Gastroesophageal sphincter (tissue), 4 donors: ENCODE measurements around the gene DIP2C. TPM values are rescaled to one million over a fixed set of nuclear protein-coding genes. Genes with fewer than 3 reads are reported as not detected.

Experiments
- ATAC-seq: fragments of 150-250 bp; one replicate; pipeline ENCODE4 v1.9.1; 2016; ENCODE audit warnings: mild to moderate bottlenecking, moderate library complexity
- H3K27ac ChIP-seq, 4 donors: fragments of 200-600 bp; sonication (generic) in 3 of 4; 1 replicate in 3 of 4; 2 replicates in 1 of 4; pipeline ENCODE4 v1.5.1; 2016 to 2019
- H3K27me3 ChIP-seq: fragments of 200-600 bp; sonication (generic); one replicate; pipeline ENCODE4 v1.5.1; 2019
- H3K36me3 ChIP-seq, 2 donors: fragments of 200-600 bp; sonication (generic); one replicate each; pipeline ENCODE4 v1.5.1; 2019; ENCODE audit warnings: control low read depth in 1 of 2
- H3K4me1 ChIP-seq, 3 donors: fragments of 200-600 bp; sonication (generic); 1 replicate in 2 of 3; 2 replicates in 1 of 3; pipeline ENCODE4 v1.5.1; 2016 to 2019; ENCODE audit warnings: control low read depth in 2 of 3
- H3K4me3 ChIP-seq, 2 donors: fragments of 200-600 bp; sonication (generic); one replicate each; pipeline ENCODE4 v1.5.1; 2019; ENCODE audit warnings: mild to moderate bottlenecking in 1 of 2, moderate library complexity in 1 of 2
- H3K9me3 ChIP-seq, 3 donors: fragments of 200-600 bp; sonication (generic); one replicate each; pipeline ENCODE4 v1.5.1; 2017 to 2019; ENCODE audit warnings: control low read depth in 2 of 3
- EP300 ChIP-seq: sonication (generic); formaldehyde crosslinking; IDR thresholded peaks from one replicate; pipeline ENCODE4 v1.6.1; 2017; ENCODE audit warnings: antibody characterized with exemption, mild to moderate bottlenecking
- POLR2A ChIP-seq, 2 donors: fragments of 450-650 bp; IDR thresholded peaks; one replicate each; pipeline ENCODE4 v1.6.1; 2017; ENCODE audit warnings: antibody characterized with exemption in 2 of 2, mild to moderate bottlenecking in 2 of 2, moderate library complexity in 1 of 2
- POLR2AphosphoS5 ChIP-seq: sonication (generic); formaldehyde crosslinking; IDR thresholded peaks from one replicate; pipeline ENCODE4 v1.6.1; 2017; ENCODE audit warnings: antibody characterized with exemption
- WGBS, 2 donors: methylation state at CpG; one replicate each; pipeline ENCODE4 v1.1.5; 2018; ENCODE audit warnings: low coverage in 1 of 2; 5-methylcytosine and 5-hydroxymethylcytosine counted together
- total RNA-seq, 4 donors: library from RNA; depleted of rRNA; stranded (reverse); fragments of >200 nt; gene quantifications; one replicate each; pipeline ENCODE4 v1.1.0, GENCODE V29; 2016
- TF ChIP-seq, protein P1 (sequence below), 4 experiments: fragments of 200-600 bp in 2 of 4; fragments of 450-650 bp in 2 of 4; sonication (generic) in 1 of 4; IDR thresholded peaks; one replicate each; pipeline ENCODE4 v1.5.1; 2017 to 2019; ENCODE audit warnings: antibody characterized with exemption in 4 of 4, mild to moderate bottlenecking in 2 of 4, moderate library complexity in 2 of 4

Gene DIP2C
- total RNA-seq, 4 donors from 2014 or later = 40.8 to 73.8 (median 47.7) TPM

- H3K4me3 ChIP-seq = no peak overlapping the region
- no peak for ATAC-seq
- TF ChIP-seq EP300 (no peak), POLR2AphosphoS5 (no peak), POLR2A (IDR thresholded peaks at IDR 0.05) (no peak)
- TF ChIP-seq, protein P1, sequence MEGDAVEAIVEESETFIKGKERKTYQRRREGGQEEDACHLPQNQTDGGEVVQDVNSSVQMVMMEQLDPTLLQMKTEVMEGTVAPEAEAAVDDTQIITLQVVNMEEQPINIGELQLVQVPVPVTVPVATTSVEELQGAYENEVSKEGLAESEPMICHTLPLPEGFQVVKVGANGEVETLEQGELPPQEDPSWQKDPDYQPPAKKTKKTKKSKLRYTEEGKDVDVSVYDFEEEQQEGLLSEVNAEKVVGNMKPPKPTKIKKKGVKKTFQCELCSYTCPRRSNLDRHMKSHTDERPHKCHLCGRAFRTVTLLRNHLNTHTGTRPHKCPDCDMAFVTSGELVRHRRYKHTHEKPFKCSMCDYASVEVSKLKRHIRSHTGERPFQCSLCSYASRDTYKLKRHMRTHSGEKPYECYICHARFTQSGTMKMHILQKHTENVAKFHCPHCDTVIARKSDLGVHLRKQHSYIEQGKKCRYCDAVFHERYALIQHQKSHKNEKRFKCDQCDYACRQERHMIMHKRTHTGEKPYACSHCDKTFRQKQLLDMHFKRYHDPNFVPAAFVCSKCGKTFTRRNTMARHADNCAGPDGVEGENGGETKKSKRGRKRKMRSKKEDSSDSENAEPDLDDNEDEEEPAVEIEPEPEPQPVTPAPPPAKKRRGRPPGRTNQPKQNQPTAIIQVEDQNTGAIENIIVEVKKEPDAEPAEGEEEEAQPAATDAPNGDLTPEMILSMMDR (IDR thresholded peaks at IDR 0.05) = no peak
Measured at GRCh38 chr10:363152-363551, 326.3 kb downstream of the DIP2C start.

GRCh38 chr10:361203-362081 lies 328.0 kb downstream of the DIP2C start:
- H3K4me3 ChIP-seq = no peak overlapping the region
- H3K36me3 ChIP-seq = peaks cover 0 to 96% of the 10 kb centered on the region in 2 donors
- ATAC-seq = peak; percentile 39
- H3K27ac ChIP-seq = peak overlapping the region in 2 of 4 donors; percentile 49 to 61
- no peaks in the 10 kb centered on the region for H3K9me3 ChIP-seq
- no peaks in the 10 kb centered on the region for H3K27me3 ChIP-seq
- TF ChIP-seq EP300 (no peak), POLR2AphosphoS5 (no peak), POLR2A (IDR thresholded peaks at IDR 0.05) (no peak)
- TF ChIP-seq, protein P1 (IDR thresholded peaks at IDR 0.05) = no peak
- 7 to 67% methylated on average over 7 to 12 of the region's 23 CpGs for WGBS, 2 donors
- peaks cover 0 to 21% (median 0%) of the 10 kb centered on the region in 3 donors for H3K4me1 ChIP-seq

More at GRCh38 chr10:363152-363551, 326.3 kb downstream of the DIP2C start:
- Histone ChIP-seq H3K27ac (no peak overlapping the region), H3K36me3 (peaks cover 0 to 94% of the 10 kb centered on the region in 2 donors), H3K9me3 (no peaks in the 10 kb centered on the region), H3K4me1 (peaks cover 0 to 21% (median 0%) of the 10 kb centered on the region in 3 donors), H3K27me3 (no peaks in the 10 kb centered on the region)
- 87 to 92% methylated on average over 2 to 6 of the region's 24 CpGs for WGBS, 2 donors

DNA sequence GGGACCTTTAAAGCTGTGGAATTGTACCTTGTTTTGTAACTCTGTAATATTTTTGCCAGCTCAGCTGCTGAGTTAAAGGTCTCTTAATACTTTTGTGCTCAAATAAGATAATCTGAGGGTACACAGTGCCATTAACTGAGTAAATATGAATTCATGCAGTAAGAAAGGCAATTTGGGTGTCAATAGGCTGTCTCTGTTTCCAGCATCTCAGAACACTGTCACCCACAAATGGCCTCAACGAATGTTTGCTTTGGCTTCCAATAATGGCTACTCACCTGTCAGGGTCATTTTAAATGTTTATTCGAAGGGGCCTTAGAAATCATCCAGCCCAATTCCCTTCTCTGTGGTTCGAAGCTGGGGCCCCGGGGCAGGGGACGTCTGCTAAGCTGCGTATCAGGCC lies 328.8 kb downstream of the DIP2C start:
- WGBS, 2 donors = 43 to 72% methylated on average over 5 of the region's 6 CpGs
- ATAC-seq = no peak
- peaks cover 0 to 96% of the 10 kb centered on the region in 2 donors for H3K36me3 ChIP-seq

GRCh38 chr10:359762-360161 lies 329.7 kb downstream of the DIP2C start:
- Histone ChIP-seq H3K9me3 (no peaks in the 10 kb centered on the region), H3K4me3 (no peak overlapping the region), H3K36me3 (peaks cover 0 to 96% of the 10 kb centered on the region in 2 donors), H3K4me1 (peaks cover 0 to 21% (median 0%) of the 10 kb centered on the region in 3 donors), H3K27me3 (no peaks in the 10 kb centered on the region), H3K27ac (no peak overlapping the region)
- ATAC-seq = no peak
- TF ChIP-seq, protein P1 (IDR thresholded peaks at IDR 0.05) = no peak
- TF ChIP-seq POLR2AphosphoS5 (no peak), POLR2A (IDR thresholded peaks at IDR 0.05) (no peak), EP300 (no peak)
- WGBS, 2 donors = 70 to 88% methylated on average over 2 to 5 of the region's 14 CpGs

More for the DNA sequence above, 328.8 kb downstream of the DIP2C start:
- Histone ChIP-seq H3K27ac (peak overlapping the region in 2 of 4 donors; percentile 49 to 61), H3K4me1 (peaks cover 0 to 21% (median 0%) of the 10 kb centered on the region in 3 donors), H3K9me3 (no peaks in the 10 kb centered on the region), H3K4me3 (no peak overlapping the region), H3K27me3 (no peaks in the 10 kb centered on the region)
- TF ChIP-seq POLR2AphosphoS5 = no peak
- TF ChIP-seq EP300 = no peak
- TF ChIP-seq POLR2A (IDR thresholded peaks at IDR 0.05) = no peak
- TF ChIP-seq, protein P1 (IDR thresholded peaks at IDR 0.05) = no peak
